GM19193 (cell line): Measurements from ENCODE around the gene PLXNC1.

Experiments used
- POLR2A ChIP-seq: IDR thresholded peaks from 4 replicates; pipeline ENCODE4 v1.6.1; 2011; ENCODE audit not compliant: insufficient read depth, insufficient read length; ENCODE audit errors: extremely low read depth

The PLXNC1 gene

GRCh38 chr12:94145191-94145983 is 3.0 kb upstream of the PLXNC1 start:
- TF ChIP-seq POLR2A: no peak

GRCh38 chr12:94146166-94146936 is 2.0 kb upstream of the PLXNC1 start:
- no peak for TF ChIP-seq POLR2A

GRCh38 chr12:94147387-94147990 is 888 bp upstream of the PLXNC1 start:
- no peak for TF ChIP-seq POLR2A

- no peak for TF ChIP-seq POLR2A
Observed at GRCh38 chr12:94148739-94149118, 352 bp downstream of the PLXNC1 start.

GRCh38 chr12:94149119-94149780 is 873 bp downstream of the PLXNC1 start:
- TF ChIP-seq POLR2A: peak; percentile 31

GRCh38 chr12:94149781-94150239 is 1.4 kb downstream of the PLXNC1 start:
- TF ChIP-seq POLR2A: no peak

GRCh38 chr12:94150240-94151121 is 2.1 kb downstream of the PLXNC1 start:
- TF ChIP-seq POLR2A: peak; percentile 27

- no peak for TF ChIP-seq POLR2A
Observed at GRCh38 chr12:94151582-94151981, 3.2 kb downstream of the PLXNC1 start.

- TF ChIP-seq POLR2A: no peak
Observed at GRCh38 chr12:94152292-94153078, 4.1 kb downstream of the PLXNC1 start.

- no peak for TF ChIP-seq POLR2A
Observed at GRCh38 chr12:94157181-94157580, 8.8 kb downstream of the PLXNC1 start.

- TF ChIP-seq POLR2A: no peak
Observed at GRCh38 chr12:94157981-94158411, 9.6 kb downstream of the PLXNC1 start.

GRCh38 chr12:94158666-94159065 is 10.3 kb downstream of the PLXNC1 start:
- no peak for TF ChIP-seq POLR2A

GRCh38 chr12:94162108-94162507 is 13.7 kb downstream of the PLXNC1 start:
- no peak for TF ChIP-seq POLR2A
